ENCODE results near the gene EML1. TPM values are rescaled to one million over a fixed set of nuclear protein-coding genes. Genes with fewer than 3 reads are reported as not detected.
A peak's percentile ranks its signal among the peaks of the same experiment; 100 is the strongest.

The EML1 gene
- total RNA-seq, 5 donors from 2014 or later (not counting 1 experiment from before 2014, with no cell fraction given) = 0.53 to 1.4 (median 0.60) TPM; not detected in 2

DNA sequence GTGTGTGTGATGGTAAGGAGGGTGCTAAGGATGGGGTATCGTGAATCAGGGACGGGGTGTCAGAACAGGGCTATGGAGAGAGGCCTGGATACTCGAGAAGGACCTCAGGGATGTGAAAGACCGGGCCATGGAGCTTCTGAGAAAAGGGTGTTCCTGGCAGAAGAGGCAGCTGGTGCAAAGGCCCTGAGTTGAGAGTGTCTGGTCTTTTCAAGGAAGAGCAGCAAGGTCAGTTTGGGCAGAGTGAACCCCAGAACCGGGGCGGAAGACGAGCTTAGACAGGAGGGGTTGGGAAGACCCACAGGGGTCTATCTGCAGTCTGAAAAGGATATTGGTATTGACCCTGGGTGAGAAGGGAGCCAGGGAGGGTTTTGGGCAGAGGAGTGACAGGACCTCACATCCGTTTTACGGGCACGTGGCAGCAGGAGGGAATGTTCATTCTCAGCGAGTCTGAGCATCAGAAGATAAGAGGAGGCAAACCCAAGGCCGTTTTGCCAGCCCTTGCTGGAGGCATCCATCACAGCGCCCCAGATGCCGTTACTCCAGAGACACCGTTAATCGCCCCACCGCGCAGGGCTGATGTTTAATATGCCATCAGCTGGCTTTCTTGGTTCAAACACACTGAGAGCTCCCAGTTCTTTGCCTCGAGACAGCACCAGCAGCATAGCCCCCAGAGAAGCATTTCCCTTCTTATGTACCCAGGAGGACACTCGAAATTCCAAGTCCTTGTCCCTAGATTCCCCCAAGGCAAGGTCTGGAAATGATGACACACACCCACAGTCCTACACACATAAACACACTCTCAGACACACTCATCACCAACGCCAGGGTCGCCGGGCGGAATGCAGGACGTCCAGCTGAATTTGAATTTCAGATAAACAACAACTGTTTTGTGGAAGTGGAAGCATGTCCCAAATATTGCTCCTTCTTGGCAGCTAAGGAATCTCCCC lies 41.4 kb upstream of the EML1 start:
- CTCF ChIA-PET = no interaction called here
- Mint-ChIP-seq H3K36me3 (no peaks in the 10 kb centered on the region), H3K4me3 (no peak overlapping the region), H3K27ac (peak overlapping the region in 1 of 2 donors; percentile 15), H3K9me3 (no peaks in the 10 kb centered on the region), H3K4me1 (peaks cover 13 to 22% (median 15%) of the 10 kb centered on the region in 3 donors), H3K27me3 (peaks cover 30 to 59% of the 10 kb centered on the region in 2 donors)
- Histone ChIP-seq H3K4me1 (ENCODE audit: control insufficient read depth in 1 of 2, extremely low read depth in 1 of 2, insufficient read depth in 2 of 2, low read length in 2 of 2) (peaks cover 0 to 12% of the 10 kb centered on the region in 2 experiments), H3K9me3 (no peaks in the 10 kb centered on the region), H3K27me3 (replicated peaks in 1 of 2; ENCODE audit: control insufficient read depth in 2 of 2, extremely low read depth in 1 of 2, insufficient read depth in 2 of 2, low read length in 1 of 2) (peaks cover 0 to 87% of the 10 kb centered on the region in 2 experiments), H3K27ac (ENCODE audit: low read length) (no peak overlapping the region), H3K4me3 (ENCODE audit: control insufficient read depth in 1 of 2, extremely low read depth in 1 of 2, low read length in 1 of 2) (no peak overlapping the region), H3K36me3 (ENCODE audit: control insufficient read depth in 2 of 2, extremely low read depth in 1 of 2, insufficient read depth in 1 of 2, low read length in 1 of 2) (no peaks in the 10 kb centered on the region)
- ATAC-seq (replicated peaks in 1 of 4) = no peak
- POLR2A ChIA-PET = no interaction called here
- DNase-seq = no peak
- 34% methylated on average over 23 of the region's 25 CpGs for WGBS (ENCODE audit: insufficient coverage)

- Histone ChIP-seq H3K4me1 (ENCODE audit: control insufficient read depth in 1 of 2, extremely low read depth in 1 of 2, insufficient read depth in 2 of 2, low read length in 2 of 2) (peaks cover 0 to 11% of the 10 kb centered on the region in 2 experiments), H3K9me3 (no peaks in the 10 kb centered on the region), H3K27ac (ENCODE audit: low read length) (no peak overlapping the region), H3K4me3 (ENCODE audit: control insufficient read depth in 1 of 2, extremely low read depth in 1 of 2, low read length in 1 of 2) (no peak overlapping the region), H3K27me3 (replicated peaks in 1 of 2; ENCODE audit: control insufficient read depth in 2 of 2, extremely low read depth in 1 of 2, insufficient read depth in 2 of 2, low read length in 1 of 2) (peaks cover 0 to 84% of the 10 kb centered on the region in 2 experiments), H3K36me3 (ENCODE audit: control insufficient read depth in 2 of 2, extremely low read depth in 1 of 2, insufficient read depth in 1 of 2, low read length in 1 of 2) (no peaks in the 10 kb centered on the region)
- 9% methylated on average over 6 of the region's 9 CpGs for WGBS (ENCODE audit: insufficient coverage)
- peaks cover 31 to 56% of the 10 kb centered on the region in 2 donors for H3K27me3 Mint-ChIP-seq
- ChIA-PET POLR2A (no interaction called here), CTCF (no interaction called here)
- H3K4me3 Mint-ChIP-seq = no peak overlapping the region
- no peak for ATAC-seq (replicated peaks in 1 of 4)
- H3K4me1 Mint-ChIP-seq = peaks cover 7 to 18% (median 12%) of the 10 kb centered on the region in 3 donors
- H3K36me3 Mint-ChIP-seq = no peaks in the 10 kb centered on the region
- no peak for DNase-seq
- H3K27ac Mint-ChIP-seq = no peak overlapping the region
- no peaks in the 10 kb centered on the region for H3K9me3 Mint-ChIP-seq
Observed at GRCh38 chr14:99752486-99753121, 40.6 kb upstream of the EML1 start.

- no peaks in the 10 kb centered on the region for H3K9me3 ChIP-seq
- peaks cover 7 to 18% (median 12%) of the 10 kb centered on the region in 3 donors for H3K4me1 Mint-ChIP-seq
- ChIA-PET POLR2A (no interaction called here), CTCF (no interaction called here)
- H3K4me3 ChIP-seq (ENCODE audit: control insufficient read depth in 1 of 2, extremely low read depth in 1 of 2, low read length in 1 of 2) = no peak overlapping the region
- H3K9me3 Mint-ChIP-seq = no peaks in the 10 kb centered on the region
- no peak overlapping the region for H3K4me3 Mint-ChIP-seq
- 53% methylated on average over 8 of the region's 16 CpGs for WGBS (ENCODE audit: insufficient coverage)
- H3K27me3 Mint-ChIP-seq = peaks cover 31 to 54% of the 10 kb centered on the region in 2 donors
- H3K27ac ChIP-seq (ENCODE audit: low read length) = no peak overlapping the region
- H3K27me3 ChIP-seq (replicated peaks in 1 of 2; ENCODE audit: control insufficient read depth in 2 of 2, extremely low read depth in 1 of 2, insufficient read depth in 2 of 2, low read length in 1 of 2) = peaks cover 0 to 79% of the 10 kb centered on the region in 2 experiments
- H3K36me3 Mint-ChIP-seq = no peaks in the 10 kb centered on the region
- no peak overlapping the region for H3K27ac Mint-ChIP-seq
- ATAC-seq (replicated peaks in 1 of 4) (no peak), DNase-seq (no peak)
- no peaks in the 10 kb centered on the region for H3K36me3 ChIP-seq (ENCODE audit: control insufficient read depth in 2 of 2, extremely low read depth in 1 of 2, insufficient read depth in 1 of 2, low read length in 1 of 2)
- H3K4me1 ChIP-seq (ENCODE audit: control insufficient read depth in 1 of 2, extremely low read depth in 1 of 2, insufficient read depth in 2 of 2, low read length in 2 of 2) = peaks cover 0 to 11% of the 10 kb centered on the region in 2 experiments
Observed at GRCh38 chr14:99753225-99754140, 39.7 kb upstream of the EML1 start.

- Mint-ChIP-seq H3K4me3 (no peak overlapping the region), H3K36me3 (no peaks in the 10 kb centered on the region), H3K27me3 (peaks cover 32 to 58% of the 10 kb centered on the region in 2 donors), H3K27ac (no peak overlapping the region), H3K4me1 (peaks cover 7 to 18% (median 12%) of the 10 kb centered on the region in 3 donors), H3K9me3 (no peaks in the 10 kb centered on the region)
- Histone ChIP-seq H3K27me3 (replicated peaks in 1 of 2; ENCODE audit: control insufficient read depth in 2 of 2, extremely low read depth in 1 of 2, insufficient read depth in 2 of 2, low read length in 1 of 2) (peaks cover 0 to 85% of the 10 kb centered on the region in 2 experiments), H3K36me3 (ENCODE audit: control insufficient read depth in 2 of 2, extremely low read depth in 1 of 2, insufficient read depth in 1 of 2, low read length in 1 of 2) (no peaks in the 10 kb centered on the region), H3K4me1 (ENCODE audit: control insufficient read depth in 1 of 2, extremely low read depth in 1 of 2, insufficient read depth in 2 of 2, low read length in 2 of 2) (peaks cover 0 to 11% of the 10 kb centered on the region in 2 experiments), H3K4me3 (ENCODE audit: control insufficient read depth in 1 of 2, extremely low read depth in 1 of 2, low read length in 1 of 2) (no peak overlapping the region), H3K9me3 (no peaks in the 10 kb centered on the region), H3K27ac (ENCODE audit: low read length) (no peak overlapping the region)
- POLR2A ChIA-PET = no interaction called here
- DNase-seq (no peak), ATAC-seq (replicated peaks in 1 of 4) (no peak)
- CTCF ChIA-PET = no interaction called here
- 63% methylated on average over 17 of the region's 24 CpGs for WGBS (ENCODE audit: insufficient coverage)
Observed at GRCh38 chr14:99754141-99755067, 38.8 kb upstream of the EML1 start.

- DNase-seq = no peak
- POLR2A ChIA-PET = no interaction called here
- WGBS (ENCODE audit: insufficient coverage) = 92% methylated on average over 8 of the region's 8 CpGs
- Mint-ChIP-seq H3K27ac (no peak overlapping the region), H3K27me3 (peaks cover 36 to 56% of the 10 kb centered on the region in 2 donors), H3K4me1 (peaks cover 7 to 18% (median 12%) of the 10 kb centered on the region in 3 donors), H3K36me3 (no peaks in the 10 kb centered on the region), H3K4me3 (no peak overlapping the region), H3K9me3 (no peaks in the 10 kb centered on the region)
- peaks cover 0 to 82% of the 10 kb centered on the region in 2 experiments for H3K27me3 ChIP-seq (replicated peaks in 1 of 2; ENCODE audit: control insufficient read depth in 2 of 2, extremely low read depth in 1 of 2, insufficient read depth in 2 of 2, low read length in 1 of 2)
- ATAC-seq (replicated peaks in 1 of 4) = no peak
- H3K9me3 ChIP-seq = no peaks in the 10 kb centered on the region
- no peak overlapping the region for H3K27ac ChIP-seq (ENCODE audit: low read length)
- no peak overlapping the region for H3K4me3 ChIP-seq (ENCODE audit: control insufficient read depth in 1 of 2, extremely low read depth in 1 of 2, low read length in 1 of 2)
- no peaks in the 10 kb centered on the region for H3K36me3 ChIP-seq (ENCODE audit: control insufficient read depth in 2 of 2, extremely low read depth in 1 of 2, insufficient read depth in 1 of 2, low read length in 1 of 2)
- peaks cover 0 to 11% of the 10 kb centered on the region in 2 experiments for H3K4me1 ChIP-seq (ENCODE audit: control insufficient read depth in 1 of 2, extremely low read depth in 1 of 2, insufficient read depth in 2 of 2, low read length in 2 of 2)
- CTCF ChIA-PET = no interaction called here
Observed at GRCh38 chr14:99755068-99755405, 38.2 kb upstream of the EML1 start.
